Measurements from ENCODE around the gene MYCBPAP.
A peak's percentile ranks its signal among the peaks of the same experiment; 100 is the strongest.

- TF ChIP-seq, protein P1, sequence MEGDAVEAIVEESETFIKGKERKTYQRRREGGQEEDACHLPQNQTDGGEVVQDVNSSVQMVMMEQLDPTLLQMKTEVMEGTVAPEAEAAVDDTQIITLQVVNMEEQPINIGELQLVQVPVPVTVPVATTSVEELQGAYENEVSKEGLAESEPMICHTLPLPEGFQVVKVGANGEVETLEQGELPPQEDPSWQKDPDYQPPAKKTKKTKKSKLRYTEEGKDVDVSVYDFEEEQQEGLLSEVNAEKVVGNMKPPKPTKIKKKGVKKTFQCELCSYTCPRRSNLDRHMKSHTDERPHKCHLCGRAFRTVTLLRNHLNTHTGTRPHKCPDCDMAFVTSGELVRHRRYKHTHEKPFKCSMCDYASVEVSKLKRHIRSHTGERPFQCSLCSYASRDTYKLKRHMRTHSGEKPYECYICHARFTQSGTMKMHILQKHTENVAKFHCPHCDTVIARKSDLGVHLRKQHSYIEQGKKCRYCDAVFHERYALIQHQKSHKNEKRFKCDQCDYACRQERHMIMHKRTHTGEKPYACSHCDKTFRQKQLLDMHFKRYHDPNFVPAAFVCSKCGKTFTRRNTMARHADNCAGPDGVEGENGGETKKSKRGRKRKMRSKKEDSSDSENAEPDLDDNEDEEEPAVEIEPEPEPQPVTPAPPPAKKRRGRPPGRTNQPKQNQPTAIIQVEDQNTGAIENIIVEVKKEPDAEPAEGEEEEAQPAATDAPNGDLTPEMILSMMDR (IDR thresholded peaks at IDR 0.05; ENCODE audit: low read length) = peak; percentile 96
- TF ChIP-seq EZH2 (IDR thresholded peaks at IDR 0.05; ENCODE audit: borderline replicate concordance, low read length) = no peak
Observed at GRCh38 chr17:50482516-50482915, 25.7 kb upstream of the MYCBPAP start.
